Astrocyte of the spinal cord (primary cell): ENCODE measurements around the gene TAF1A.

ENCODE experiments used
- DNase-seq: peaks from one replicate; pipeline ENCODE4 v3.0.0; 2011; ENCODE audit warnings: low read depth, low spot score
- H3K4me3 ChIP-seq: 2 replicates; pipeline ENCODE4 v1.5.1; 2011; ENCODE audit warnings: low read depth, mild to moderate bottlenecking, low read length, moderate library complexity
- CTCF ChIP-seq: IDR thresholded peaks from 2 replicates; pipeline ENCODE4 v1.5.1; 2012; ENCODE audit warnings: low read depth, mild to moderate bottlenecking, low read length, inconsistent platforms
- in situ Hi-C: cut with HindIII; loops from 2 replicates; pipeline ENCODE4 v1.10.0; 2017; ENCODE audit warnings: low sequenced_read_pairs

TAF1A gene

GRCh38 chr1:222546548-222547259 is 43.0 kb downstream of the TAF1A start:
- in situ Hi-C loops: no loop called here
- DNase-seq: peak; percentile 86

GRCh38 chr1:222546091-222546490 is 43.6 kb downstream of the TAF1A start:
- DNase-seq: no peak
- TF ChIP-seq CTCF: no peak
- in situ Hi-C loops: no loop called here
- no peak overlapping the region for H3K4me3 ChIP-seq

More at GRCh38 chr1:222546548-222547259, 43.0 kb downstream of the TAF1A start:
- TF ChIP-seq CTCF: no peak
- H3K4me3 ChIP-seq: no peak overlapping the region

- no peak for DNase-seq
- in situ Hi-C loops: no loop called here
- H3K4me3 ChIP-seq: no peak overlapping the region
- no peak for TF ChIP-seq CTCF
Observed at GRCh38 chr1:222543817-222544216, 45.9 kb downstream of the TAF1A start.

- in situ Hi-C loops: no loop called here
- no peak overlapping the region for H3K4me3 ChIP-seq
- DNase-seq: no peak
- no peak for TF ChIP-seq CTCF
Observed at GRCh38 chr1:222540598-222540995, 49.1 kb downstream of the TAF1A start.

- TF ChIP-seq CTCF: no peak
- in situ Hi-C loops: no loop called here
- H3K4me3 ChIP-seq: no peak overlapping the region
- peak; percentile 37 for DNase-seq
Observed at GRCh38 chr1:222539951-222540597, 49.7 kb downstream of the TAF1A start.

GRCh38 chr1:222535455-222535854 is 54.3 kb downstream of the TAF1A start:
- no peak overlapping the region for H3K4me3 ChIP-seq
- in situ Hi-C loops: no loop called here
- TF ChIP-seq CTCF: no peak
- DNase-seq: no peak
